ENCODE measurements around the gene HPSE2.

- TF ChIP-seq POLR2A (IDR thresholded peaks at IDR 0.05; ENCODE audit: low read depth, low read length) (no peak), POLR2AphosphoS5 (IDR thresholded peaks at IDR 0.05; ENCODE audit: low read depth, low read length) (no peak)
Observed at GRCh38 chr10:98533746-98534445, 701.8 kb downstream of the HPSE2 start.
